Neural cell (in vitro differentiated cells): ENCODE measurements around the gene PGBD2. TPM values are rescaled to one million over a fixed set of nuclear protein-coding genes. Genes with fewer than 3 reads are reported as not detected.

Source experiments
- H2AFZ ChIP-seq: fragments of 200-600, 300-800 bp; sonication (generic), shearing (Covaris generic); 2 replicates; pipeline ENCODE4 v1.6.0; 2014; ENCODE audit warnings: low read depth, mild to moderate bottlenecking, antibody characterized with exemption, low read length, moderate library complexity
- H3F3A ChIP-seq: fragments of 200-600 bp; shearing (Covaris generic); 2 replicates; pipeline ENCODE4 v1.6.1; 2016; ENCODE audit warnings: mild to moderate bottlenecking, moderate library complexity, mixed read lengths, antibody characterized with exemption, low read length; ENCODE audit not compliant: insufficient read depth, poor library complexity, severe bottlenecking
- H3K27ac ChIP-seq: fragments of 200-600, 300-800 bp; sonication (generic), shearing (Covaris generic); 2 replicates; pipeline ENCODE4 v1.5.1; 2014; ENCODE audit warnings: mild to moderate bottlenecking, low read length, moderate library complexity
- H3K27me3 ChIP-seq: fragments of 300-800, 200-600 bp; sonication (generic), shearing (Covaris generic); 2 replicates; pipeline ENCODE4 v1.6.0; 2014; ENCODE audit warnings: mild to moderate bottlenecking, low read depth, low read length, moderate library complexity; ENCODE audit not compliant: insufficient read depth
- H3K36me3 ChIP-seq: fragments of 300-800, 200-600 bp; sonication (generic), shearing (Covaris generic); 2 replicates; pipeline ENCODE4 v1.5.1; 2014; ENCODE audit warnings: mild to moderate bottlenecking, antibody characterized with exemption, low read length, moderate library complexity; ENCODE audit not compliant: insufficient read depth
- H3K4me2 ChIP-seq: fragments of 300-800, 200-600 bp; sonication (generic), shearing (Covaris generic); 2 replicates; pipeline ENCODE4 v1.6.0; 2014; ENCODE audit warnings: mild to moderate bottlenecking, low read length
- H3K4me3 ChIP-seq: fragments of 300-800, 200-600 bp; sonication (generic), shearing (Covaris generic); 2 replicates; pipeline ENCODE4 v1.5.1; 2014; ENCODE audit warnings: mild to moderate bottlenecking, low read length, moderate library complexity
- H3K79me2 ChIP-seq: fragments of 200-600 bp; shearing (Covaris generic); replicated peaks from 2 replicates; pipeline ENCODE4 v1.6.0; 2014; ENCODE audit warnings: mild to moderate bottlenecking, low read length, moderate library complexity; ENCODE audit not compliant: insufficient read depth
- H3K9ac ChIP-seq: fragments of 300-800, 200-600 bp; sonication (generic), shearing (Covaris generic); 2 replicates; pipeline ENCODE4 v1.6.1; 2016; ENCODE audit warnings: mild to moderate bottlenecking, low read length, mixed read lengths
- H3K9me2 ChIP-seq: fragments of 200-600 bp; shearing (Covaris generic); 2 replicates; pipeline ENCODE4 v1.6.1; 2016; ENCODE audit warnings: mild to moderate bottlenecking, low read length, mixed read lengths; ENCODE audit not compliant: insufficient read depth
- H3K9me3 ChIP-seq: fragments of 200-600, 300-800 bp; sonication (generic), shearing (Covaris generic); 2 replicates; pipeline ENCODE4 v1.6.1; 2016; ENCODE audit warnings: mild to moderate bottlenecking, mixed run types, low read length, moderate library complexity, mixed read lengths
- H4K20me1 ChIP-seq: fragments of 200-600 bp; shearing (Covaris generic); 2 replicates; pipeline ENCODE4 v1.6.1; 2016; ENCODE audit warnings: mild to moderate bottlenecking, mixed run types; ENCODE audit not compliant: insufficient read depth
- CTCF ChIP-seq: fragments of 450-650 bp; IDR thresholded peaks from 2 replicates; pipeline ENCODE4 v1.5.1; 2014; ENCODE audit warnings: antibody characterized with exemption, mild to moderate bottlenecking, moderate library complexity; ENCODE audit not compliant: poor library complexity, severe bottlenecking
- EP300 ChIP-seq: fragments of 450-650 bp; conservative IDR thresholded peaks from 2 replicates; pipeline ENCODE4 v1.6.1; 2014; ENCODE audit warnings: antibody characterized with exemption, mild to moderate bottlenecking, moderate library complexity; ENCODE audit not compliant: poor library complexity, severe bottlenecking
- EZH2 ChIP-seq: fragments of 200-600, 300-800 bp; shearing (Covaris generic), sonication (generic); IDR thresholded peaks from 2 replicates; pipeline ENCODE4 v1.6.1; 2014; ENCODE audit warnings: antibody characterized with exemption, low read length, borderline replicate concordance, mild to moderate bottlenecking; ENCODE audit not compliant: insufficient read depth, poor library complexity, severe bottlenecking
- MXI1 ChIP-seq: fragments of 450-650 bp; conservative IDR thresholded peaks from 2 replicates; pipeline ENCODE4 v1.6.1; 2014; ENCODE audit warnings: antibody characterized with exemption, mild to moderate bottlenecking; ENCODE audit not compliant: poor library complexity, severe bottlenecking
- POLR2AphosphoS5 ChIP-seq: IDR thresholded peaks from 2 replicates; pipeline ENCODE4 v1.6.1; 2012
- RAD21 ChIP-seq: fragments of 450-650 bp; conservative IDR thresholded peaks from 2 replicates; pipeline ENCODE4 v1.6.1; 2014; ENCODE audit warnings: antibody characterized with exemption, mild to moderate bottlenecking, moderate library complexity
- SMC3 ChIP-seq: fragments of 450-650 bp; conservative IDR thresholded peaks from 2 replicates; pipeline ENCODE4 v1.6.1; 2014; ENCODE audit warnings: antibody characterized with exemption, mild to moderate bottlenecking, moderate library complexity; ENCODE audit not compliant: poor library complexity
- TAF1 ChIP-seq: IDR thresholded peaks from 2 replicates; pipeline ENCODE4 v1.6.1; 2012; ENCODE audit warnings: low read depth
- polyA plus RNA-seq: library from polyadenylated mRNA; depleted of rRNA; stranded (reverse); fragments of >200 nt; gene quantifications from 2 replicates; pipeline ENCODE4 v1.2.3, GENCODE V29; 2014
- TF ChIP-seq, protein P1 (sequence below): IDR thresholded peaks from 2 replicates; pipeline ENCODE4 v1.6.1; 2012; ENCODE audit warnings: borderline replicate concordance

Gene PGBD2
- polyA plus RNA-seq, 1 donor from 2014 or later = 8.1 TPM

DNA sequence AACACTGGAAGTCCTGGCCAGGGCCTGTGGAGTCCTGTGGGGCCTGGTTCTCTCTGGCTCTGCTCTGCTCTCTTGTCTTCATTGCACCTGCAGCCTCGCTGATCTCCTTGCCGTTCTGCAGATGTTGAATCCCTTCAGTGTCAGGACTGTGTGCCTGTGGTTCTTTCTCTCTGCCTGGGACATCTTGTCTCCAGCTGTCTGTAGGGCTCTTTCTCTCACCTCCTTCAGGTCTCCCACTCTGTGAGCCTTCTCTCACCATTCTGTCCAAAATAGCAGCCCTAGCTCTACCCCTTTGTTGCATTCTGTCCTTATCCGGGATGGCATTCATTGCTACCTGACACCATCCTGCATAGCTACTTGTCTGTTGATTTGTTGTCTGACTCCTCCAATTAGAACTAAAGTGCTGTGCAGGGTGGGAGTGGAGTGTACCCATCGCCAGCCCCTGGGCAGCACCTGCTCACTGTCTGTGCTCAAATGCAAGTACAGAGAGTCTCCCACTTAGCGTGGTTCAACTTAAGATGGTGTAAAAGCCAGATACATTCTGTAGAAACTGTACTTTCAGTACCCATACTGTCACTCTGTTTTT lies 8.9 kb downstream of the PGBD2 start:
- Histone ChIP-seq H3K4me3 (no peak overlapping the region), H3K9ac (no peak overlapping the region), H3K27ac (no peak overlapping the region), H3K79me2 (no peaks in the 10 kb centered on the region), H3F3A (no peaks in the 10 kb centered on the region), H3K4me2 (no peak overlapping the region), H3K27me3 (no peaks in the 10 kb centered on the region), H2AFZ (no peak overlapping the region), H3K9me2 (no peaks in the 10 kb centered on the region), H3K9me3 (no peaks in the 10 kb centered on the region), H3K36me3 (no peaks in the 10 kb centered on the region), H4K20me1 (no peaks in the 10 kb centered on the region)
- TF ChIP-seq, protein P1, sequence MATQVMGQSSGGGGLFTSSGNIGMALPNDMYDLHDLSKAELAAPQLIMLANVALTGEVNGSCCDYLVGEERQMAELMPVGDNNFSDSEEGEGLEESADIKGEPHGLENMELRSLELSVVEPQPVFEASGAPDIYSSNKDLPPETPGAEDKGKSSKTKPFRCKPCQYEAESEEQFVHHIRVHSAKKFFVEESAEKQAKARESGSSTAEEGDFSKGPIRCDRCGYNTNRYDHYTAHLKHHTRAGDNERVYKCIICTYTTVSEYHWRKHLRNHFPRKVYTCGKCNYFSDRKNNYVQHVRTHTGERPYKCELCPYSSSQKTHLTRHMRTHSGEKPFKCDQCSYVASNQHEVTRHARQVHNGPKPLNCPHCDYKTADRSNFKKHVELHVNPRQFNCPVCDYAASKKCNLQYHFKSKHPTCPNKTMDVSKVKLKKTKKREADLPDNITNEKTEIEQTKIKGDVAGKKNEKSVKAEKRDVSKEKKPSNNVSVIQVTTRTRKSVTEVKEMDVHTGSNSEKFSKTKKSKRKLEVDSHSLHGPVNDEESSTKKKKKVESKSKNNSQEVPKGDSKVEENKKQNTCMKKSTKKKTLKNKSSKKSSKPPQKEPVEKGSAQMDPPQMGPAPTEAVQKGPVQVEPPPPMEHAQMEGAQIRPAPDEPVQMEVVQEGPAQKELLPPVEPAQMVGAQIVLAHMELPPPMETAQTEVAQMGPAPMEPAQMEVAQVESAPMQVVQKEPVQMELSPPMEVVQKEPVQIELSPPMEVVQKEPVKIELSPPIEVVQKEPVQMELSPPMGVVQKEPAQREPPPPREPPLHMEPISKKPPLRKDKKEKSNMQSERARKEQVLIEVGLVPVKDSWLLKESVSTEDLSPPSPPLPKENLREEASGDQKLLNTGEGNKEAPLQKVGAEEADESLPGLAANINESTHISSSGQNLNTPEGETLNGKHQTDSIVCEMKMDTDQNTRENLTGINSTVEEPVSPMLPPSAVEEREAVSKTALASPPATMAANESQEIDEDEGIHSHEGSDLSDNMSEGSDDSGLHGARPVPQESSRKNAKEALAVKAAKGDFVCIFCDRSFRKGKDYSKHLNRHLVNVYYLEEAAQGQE = no peak
- no peak for TF ChIP-seq EZH2
- no peak for TF ChIP-seq RAD21
- TF ChIP-seq TAF1 = no peak
- no peak for TF ChIP-seq POLR2AphosphoS5
- no peak for TF ChIP-seq EP300

- Histone ChIP-seq H3K4me2 (no peak overlapping the region), H3K36me3 (no peaks in the 10 kb centered on the region), H3K27me3 (no peaks in the 10 kb centered on the region), H3K4me3 (no peak overlapping the region), H4K20me1 (no peaks in the 10 kb centered on the region), H3F3A (no peaks in the 10 kb centered on the region), H3K9ac (no peak overlapping the region), H3K79me2 (no peaks in the 10 kb centered on the region), H3K9me2 (no peaks in the 10 kb centered on the region), H3K27ac (no peak overlapping the region), H2AFZ (no peak overlapping the region), H3K9me3 (no peaks in the 10 kb centered on the region)
- no peak for TF ChIP-seq SMC3
- TF ChIP-seq MXI1 = no peak
- no peak for TF ChIP-seq RAD21
- TF ChIP-seq CTCF = no peak
Observed at GRCh38 chr1:248918131-248918530, 12.1 kb downstream of the PGBD2 start.
